Neural cell (in vitro differentiated cells): ENCODE measurements around the gene CCS. TPM values are rescaled to one million over a fixed set of nuclear protein-coding genes. Genes with fewer than 3 reads are reported as not detected.

Source experiments
- H2AFZ ChIP-seq: fragments of 200-600, 300-800 bp; sonication (generic), shearing (Covaris generic); 2 replicates; pipeline ENCODE4 v1.6.0; 2014; ENCODE audit warnings: low read depth, mild to moderate bottlenecking, antibody characterized with exemption, low read length, moderate library complexity
- H3F3A ChIP-seq: fragments of 200-600 bp; shearing (Covaris generic); 2 replicates; pipeline ENCODE4 v1.6.1; 2016; ENCODE audit warnings: mild to moderate bottlenecking, moderate library complexity, mixed read lengths, antibody characterized with exemption, low read length; ENCODE audit not compliant: insufficient read depth, poor library complexity, severe bottlenecking
- H3K27ac ChIP-seq: fragments of 200-600, 300-800 bp; sonication (generic), shearing (Covaris generic); 2 replicates; pipeline ENCODE4 v1.5.1; 2014; ENCODE audit warnings: mild to moderate bottlenecking, low read length, moderate library complexity
- H3K27me3 ChIP-seq: fragments of 300-800, 200-600 bp; sonication (generic), shearing (Covaris generic); 2 replicates; pipeline ENCODE4 v1.6.0; 2014; ENCODE audit warnings: mild to moderate bottlenecking, low read depth, low read length, moderate library complexity; ENCODE audit not compliant: insufficient read depth
- H3K36me3 ChIP-seq: fragments of 300-800, 200-600 bp; sonication (generic), shearing (Covaris generic); 2 replicates; pipeline ENCODE4 v1.5.1; 2014; ENCODE audit warnings: mild to moderate bottlenecking, antibody characterized with exemption, low read length, moderate library complexity; ENCODE audit not compliant: insufficient read depth
- H3K4me2 ChIP-seq: fragments of 300-800, 200-600 bp; sonication (generic), shearing (Covaris generic); 2 replicates; pipeline ENCODE4 v1.6.0; 2014; ENCODE audit warnings: mild to moderate bottlenecking, low read length
- H3K4me3 ChIP-seq: fragments of 300-800, 200-600 bp; sonication (generic), shearing (Covaris generic); 2 replicates; pipeline ENCODE4 v1.5.1; 2014; ENCODE audit warnings: mild to moderate bottlenecking, low read length, moderate library complexity
- H3K79me2 ChIP-seq: fragments of 200-600 bp; shearing (Covaris generic); replicated peaks from 2 replicates; pipeline ENCODE4 v1.6.0; 2014; ENCODE audit warnings: mild to moderate bottlenecking, low read length, moderate library complexity; ENCODE audit not compliant: insufficient read depth
- H3K9ac ChIP-seq: fragments of 300-800, 200-600 bp; sonication (generic), shearing (Covaris generic); 2 replicates; pipeline ENCODE4 v1.6.1; 2016; ENCODE audit warnings: mild to moderate bottlenecking, low read length, mixed read lengths
- H3K9me2 ChIP-seq: fragments of 200-600 bp; shearing (Covaris generic); 2 replicates; pipeline ENCODE4 v1.6.1; 2016; ENCODE audit warnings: mild to moderate bottlenecking, low read length, mixed read lengths; ENCODE audit not compliant: insufficient read depth
- H3K9me3 ChIP-seq: fragments of 200-600, 300-800 bp; sonication (generic), shearing (Covaris generic); 2 replicates; pipeline ENCODE4 v1.6.1; 2016; ENCODE audit warnings: mild to moderate bottlenecking, mixed run types, low read length, moderate library complexity, mixed read lengths
- H4K20me1 ChIP-seq: fragments of 200-600 bp; shearing (Covaris generic); 2 replicates; pipeline ENCODE4 v1.6.1; 2016; ENCODE audit warnings: mild to moderate bottlenecking, mixed run types; ENCODE audit not compliant: insufficient read depth
- EP300 ChIP-seq: fragments of 450-650 bp; conservative IDR thresholded peaks from 2 replicates; pipeline ENCODE4 v1.6.1; 2014; ENCODE audit warnings: antibody characterized with exemption, mild to moderate bottlenecking, moderate library complexity; ENCODE audit not compliant: poor library complexity, severe bottlenecking
- EZH2 ChIP-seq: fragments of 200-600, 300-800 bp; shearing (Covaris generic), sonication (generic); IDR thresholded peaks from 2 replicates; pipeline ENCODE4 v1.6.1; 2014; ENCODE audit warnings: antibody characterized with exemption, low read length, borderline replicate concordance, mild to moderate bottlenecking; ENCODE audit not compliant: insufficient read depth, poor library complexity, severe bottlenecking
- MXI1 ChIP-seq: fragments of 450-650 bp; conservative IDR thresholded peaks from 2 replicates; pipeline ENCODE4 v1.6.1; 2014; ENCODE audit warnings: antibody characterized with exemption, mild to moderate bottlenecking; ENCODE audit not compliant: poor library complexity, severe bottlenecking
- POLR2AphosphoS5 ChIP-seq: IDR thresholded peaks from 2 replicates; pipeline ENCODE4 v1.6.1; 2012
- RAD21 ChIP-seq: fragments of 450-650 bp; conservative IDR thresholded peaks from 2 replicates; pipeline ENCODE4 v1.6.1; 2014; ENCODE audit warnings: antibody characterized with exemption, mild to moderate bottlenecking, moderate library complexity
- SMC3 ChIP-seq: fragments of 450-650 bp; conservative IDR thresholded peaks from 2 replicates; pipeline ENCODE4 v1.6.1; 2014; ENCODE audit warnings: antibody characterized with exemption, mild to moderate bottlenecking, moderate library complexity; ENCODE audit not compliant: poor library complexity
- TAF1 ChIP-seq: IDR thresholded peaks from 2 replicates; pipeline ENCODE4 v1.6.1; 2012; ENCODE audit warnings: low read depth
- polyA plus RNA-seq: library from polyadenylated mRNA; depleted of rRNA; stranded (reverse); fragments of >200 nt; gene quantifications from 2 replicates; pipeline ENCODE4 v1.2.3, GENCODE V29; 2014
- TF ChIP-seq, protein P1 (sequence below): fragments of 450-650 bp; IDR thresholded peaks from 2 replicates; pipeline ENCODE4 v1.5.1; 2014; ENCODE audit warnings: antibody characterized with exemption, mild to moderate bottlenecking, moderate library complexity; ENCODE audit not compliant: poor library complexity, severe bottlenecking
- TF ChIP-seq, protein P2 (sequence below): IDR thresholded peaks from 2 replicates; pipeline ENCODE4 v1.6.1; 2012; ENCODE audit warnings: borderline replicate concordance

The CCS gene
- polyA plus RNA-seq, 1 donor from 2014 or later = 40.8 TPM

DNA sequence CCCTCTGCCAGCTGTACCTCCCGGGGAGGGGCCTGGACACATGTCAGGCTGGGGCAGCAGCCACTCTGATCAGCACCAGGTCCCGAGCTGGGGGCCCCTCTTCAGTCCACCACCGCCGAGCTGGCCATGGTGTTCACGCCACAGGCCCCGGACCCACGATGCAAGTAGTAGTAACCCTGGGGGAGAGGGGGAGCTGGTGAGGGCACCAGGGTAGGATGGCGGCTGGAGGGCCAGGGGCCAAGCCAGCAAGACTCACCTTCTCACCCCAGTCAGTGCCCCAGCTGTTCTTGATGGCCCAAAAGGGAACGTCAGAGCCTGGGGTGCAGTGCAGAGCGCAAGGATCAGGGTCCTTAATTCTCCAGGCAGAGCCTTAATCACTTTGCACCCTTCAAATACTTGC, 29.2 kb upstream of the CCS start:
- Histone ChIP-seq H4K20me1 (no peaks in the 10 kb centered on the region), H3F3A (no peaks in the 10 kb centered on the region), H2AFZ (no peak overlapping the region), H3K36me3 (no peaks in the 10 kb centered on the region), H3K4me3 (no peak overlapping the region), H3K27ac (no peak overlapping the region), H3K27me3 (no peaks in the 10 kb centered on the region), H3K9me3 (no peaks in the 10 kb centered on the region), H3K9me2 (no peaks in the 10 kb centered on the region), H3K4me2 (no peak overlapping the region), H3K79me2 (no peaks in the 10 kb centered on the region), H3K9ac (no peak overlapping the region)
- no peak for TF ChIP-seq POLR2AphosphoS5
- no peak for TF ChIP-seq EP300

DNA sequence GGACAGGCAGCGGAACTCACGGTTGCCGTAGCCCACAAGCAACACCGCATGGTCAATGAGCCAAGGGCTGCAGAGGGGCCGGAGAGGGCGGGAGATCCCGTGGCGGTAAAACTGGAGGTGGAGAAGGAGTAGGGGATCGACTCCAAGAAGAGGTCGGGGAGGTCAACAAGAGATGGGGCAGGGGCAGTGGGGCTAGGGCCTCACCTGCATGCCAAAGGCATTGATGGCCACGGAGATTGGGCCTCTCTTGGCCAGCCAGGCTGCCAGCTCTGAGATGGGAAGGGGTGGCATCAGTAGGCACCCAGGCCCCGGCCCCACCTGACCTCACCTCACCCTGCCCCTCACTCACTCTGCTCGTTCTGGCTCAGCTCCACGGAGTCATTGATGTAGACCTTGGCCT, 28.4 kb upstream of the CCS start:
- Histone ChIP-seq H3K4me2 (no peak overlapping the region), H3K9me2 (no peaks in the 10 kb centered on the region), H3K9ac (no peak overlapping the region), H3K79me2 (no peaks in the 10 kb centered on the region), H3F3A (no peaks in the 10 kb centered on the region), H3K27me3 (no peaks in the 10 kb centered on the region), H3K27ac (no peak overlapping the region), H2AFZ (no peak overlapping the region), H3K9me3 (no peaks in the 10 kb centered on the region), H3K36me3 (no peaks in the 10 kb centered on the region), H4K20me1 (no peaks in the 10 kb centered on the region), H3K4me3 (no peak overlapping the region)
- TF ChIP-seq RAD21 (no peak), EZH2 (no peak), POLR2AphosphoS5 (no peak), SMC3 (no peak), TAF1 (no peak), MXI1 (no peak), EP300 (no peak)
- TF ChIP-seq, protein P1, sequence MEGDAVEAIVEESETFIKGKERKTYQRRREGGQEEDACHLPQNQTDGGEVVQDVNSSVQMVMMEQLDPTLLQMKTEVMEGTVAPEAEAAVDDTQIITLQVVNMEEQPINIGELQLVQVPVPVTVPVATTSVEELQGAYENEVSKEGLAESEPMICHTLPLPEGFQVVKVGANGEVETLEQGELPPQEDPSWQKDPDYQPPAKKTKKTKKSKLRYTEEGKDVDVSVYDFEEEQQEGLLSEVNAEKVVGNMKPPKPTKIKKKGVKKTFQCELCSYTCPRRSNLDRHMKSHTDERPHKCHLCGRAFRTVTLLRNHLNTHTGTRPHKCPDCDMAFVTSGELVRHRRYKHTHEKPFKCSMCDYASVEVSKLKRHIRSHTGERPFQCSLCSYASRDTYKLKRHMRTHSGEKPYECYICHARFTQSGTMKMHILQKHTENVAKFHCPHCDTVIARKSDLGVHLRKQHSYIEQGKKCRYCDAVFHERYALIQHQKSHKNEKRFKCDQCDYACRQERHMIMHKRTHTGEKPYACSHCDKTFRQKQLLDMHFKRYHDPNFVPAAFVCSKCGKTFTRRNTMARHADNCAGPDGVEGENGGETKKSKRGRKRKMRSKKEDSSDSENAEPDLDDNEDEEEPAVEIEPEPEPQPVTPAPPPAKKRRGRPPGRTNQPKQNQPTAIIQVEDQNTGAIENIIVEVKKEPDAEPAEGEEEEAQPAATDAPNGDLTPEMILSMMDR = no peak
- TF ChIP-seq, protein P2, sequence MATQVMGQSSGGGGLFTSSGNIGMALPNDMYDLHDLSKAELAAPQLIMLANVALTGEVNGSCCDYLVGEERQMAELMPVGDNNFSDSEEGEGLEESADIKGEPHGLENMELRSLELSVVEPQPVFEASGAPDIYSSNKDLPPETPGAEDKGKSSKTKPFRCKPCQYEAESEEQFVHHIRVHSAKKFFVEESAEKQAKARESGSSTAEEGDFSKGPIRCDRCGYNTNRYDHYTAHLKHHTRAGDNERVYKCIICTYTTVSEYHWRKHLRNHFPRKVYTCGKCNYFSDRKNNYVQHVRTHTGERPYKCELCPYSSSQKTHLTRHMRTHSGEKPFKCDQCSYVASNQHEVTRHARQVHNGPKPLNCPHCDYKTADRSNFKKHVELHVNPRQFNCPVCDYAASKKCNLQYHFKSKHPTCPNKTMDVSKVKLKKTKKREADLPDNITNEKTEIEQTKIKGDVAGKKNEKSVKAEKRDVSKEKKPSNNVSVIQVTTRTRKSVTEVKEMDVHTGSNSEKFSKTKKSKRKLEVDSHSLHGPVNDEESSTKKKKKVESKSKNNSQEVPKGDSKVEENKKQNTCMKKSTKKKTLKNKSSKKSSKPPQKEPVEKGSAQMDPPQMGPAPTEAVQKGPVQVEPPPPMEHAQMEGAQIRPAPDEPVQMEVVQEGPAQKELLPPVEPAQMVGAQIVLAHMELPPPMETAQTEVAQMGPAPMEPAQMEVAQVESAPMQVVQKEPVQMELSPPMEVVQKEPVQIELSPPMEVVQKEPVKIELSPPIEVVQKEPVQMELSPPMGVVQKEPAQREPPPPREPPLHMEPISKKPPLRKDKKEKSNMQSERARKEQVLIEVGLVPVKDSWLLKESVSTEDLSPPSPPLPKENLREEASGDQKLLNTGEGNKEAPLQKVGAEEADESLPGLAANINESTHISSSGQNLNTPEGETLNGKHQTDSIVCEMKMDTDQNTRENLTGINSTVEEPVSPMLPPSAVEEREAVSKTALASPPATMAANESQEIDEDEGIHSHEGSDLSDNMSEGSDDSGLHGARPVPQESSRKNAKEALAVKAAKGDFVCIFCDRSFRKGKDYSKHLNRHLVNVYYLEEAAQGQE = no peak

DNA sequence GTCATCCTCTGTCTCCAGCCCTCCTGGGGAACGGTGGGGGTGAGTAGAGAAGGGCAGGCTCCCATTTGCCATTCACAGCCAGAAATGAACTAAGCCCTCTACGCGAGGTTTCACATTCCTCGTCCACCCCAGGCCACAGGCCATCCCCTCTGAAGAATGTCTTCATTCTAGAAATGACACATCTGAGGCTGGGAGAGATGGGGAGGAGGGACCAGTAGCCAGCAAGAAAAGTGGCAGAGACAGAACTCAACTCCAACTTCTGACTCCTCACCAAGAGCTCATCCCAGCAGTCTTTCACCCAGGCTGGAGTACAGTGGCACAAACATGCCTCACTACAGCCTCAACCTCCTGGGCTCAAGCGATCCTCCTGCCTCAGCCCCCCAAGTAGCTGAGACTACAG, 28.0 kb upstream of the CCS start:
- Histone ChIP-seq H4K20me1 (no peaks in the 10 kb centered on the region), H3F3A (no peaks in the 10 kb centered on the region), H3K27me3 (no peaks in the 10 kb centered on the region), H3K27ac (no peak overlapping the region), H3K9ac (no peak overlapping the region), H3K9me3 (no peaks in the 10 kb centered on the region), H3K4me3 (no peak overlapping the region), H3K36me3 (no peaks in the 10 kb centered on the region), H3K9me2 (no peaks in the 10 kb centered on the region), H3K4me2 (no peak overlapping the region), H3K79me2 (no peaks in the 10 kb centered on the region), H2AFZ (no peak overlapping the region)
- TF ChIP-seq SMC3 (no peak), RAD21 (no peak), TAF1 (no peak), POLR2AphosphoS5 (no peak), MXI1 (no peak), EP300 (no peak), EZH2 (no peak)
- TF ChIP-seq, protein P1 = no peak
- TF ChIP-seq, protein P2 = no peak
